ENCODE measurements around the gene OR10G8. TPM values are rescaled to one million over a fixed set of nuclear protein-coding genes. Genes with fewer than 3 reads are reported as not detected.

Gene OR10G8
- total and polyA plus RNA-seq, 8 donors: not detected

DNA sequence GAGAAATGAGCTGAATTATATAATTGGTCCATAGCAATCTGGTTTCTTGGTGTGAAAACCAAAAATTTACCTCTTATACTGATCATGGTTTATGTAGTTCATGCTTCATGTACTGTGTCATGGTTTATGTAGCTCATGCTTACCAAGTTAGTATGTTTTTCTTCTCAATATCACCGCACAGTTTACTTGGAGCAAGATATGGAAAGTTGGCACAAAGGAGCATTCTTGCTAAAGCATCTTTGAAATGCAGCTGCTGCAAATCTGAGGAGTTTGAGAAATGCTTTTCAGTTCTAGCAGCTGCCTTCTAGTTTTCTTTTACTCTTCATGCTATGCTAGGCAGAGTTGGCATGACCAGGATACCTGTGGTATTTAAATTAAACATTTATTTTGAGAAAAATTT lies 10.1 kb downstream of the OR10G8 start:
- H3K36me3 ChIP-seq: no peaks in the 10 kb centered on the region
- no peak overlapping the region for H3K4me3 ChIP-seq
- 39 to 52% (median 44%) methylated on average over 1 of the region's 1 CpG for WGBS, 5 donors
- no peak for DNase-seq
- H3K9me3 ChIP-seq: no peaks in the 10 kb centered on the region
- H3K27ac ChIP-seq: no peak overlapping the region
- intact Hi-C loops (cut with DNase I; ENCODE audit: low total_unique reads): no loop called here
- H3K27me3 ChIP-seq: no peaks in the 10 kb centered on the region
- no peak for TF ChIP-seq POLR2AphosphoS5 (IDR thresholded peaks at IDR 0.05)
- TF ChIP-seq, protein P1, sequence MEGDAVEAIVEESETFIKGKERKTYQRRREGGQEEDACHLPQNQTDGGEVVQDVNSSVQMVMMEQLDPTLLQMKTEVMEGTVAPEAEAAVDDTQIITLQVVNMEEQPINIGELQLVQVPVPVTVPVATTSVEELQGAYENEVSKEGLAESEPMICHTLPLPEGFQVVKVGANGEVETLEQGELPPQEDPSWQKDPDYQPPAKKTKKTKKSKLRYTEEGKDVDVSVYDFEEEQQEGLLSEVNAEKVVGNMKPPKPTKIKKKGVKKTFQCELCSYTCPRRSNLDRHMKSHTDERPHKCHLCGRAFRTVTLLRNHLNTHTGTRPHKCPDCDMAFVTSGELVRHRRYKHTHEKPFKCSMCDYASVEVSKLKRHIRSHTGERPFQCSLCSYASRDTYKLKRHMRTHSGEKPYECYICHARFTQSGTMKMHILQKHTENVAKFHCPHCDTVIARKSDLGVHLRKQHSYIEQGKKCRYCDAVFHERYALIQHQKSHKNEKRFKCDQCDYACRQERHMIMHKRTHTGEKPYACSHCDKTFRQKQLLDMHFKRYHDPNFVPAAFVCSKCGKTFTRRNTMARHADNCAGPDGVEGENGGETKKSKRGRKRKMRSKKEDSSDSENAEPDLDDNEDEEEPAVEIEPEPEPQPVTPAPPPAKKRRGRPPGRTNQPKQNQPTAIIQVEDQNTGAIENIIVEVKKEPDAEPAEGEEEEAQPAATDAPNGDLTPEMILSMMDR (IDR thresholded peaks at IDR 0.05): no peak
- TF ChIP-seq EP300 (IDR thresholded peaks at IDR 0.05): no peak
- no peak for TF ChIP-seq POLR2A (IDR thresholded peaks at IDR 0.05)
- H3K4me1 ChIP-seq: no peaks in the 10 kb centered on the region

DNA sequence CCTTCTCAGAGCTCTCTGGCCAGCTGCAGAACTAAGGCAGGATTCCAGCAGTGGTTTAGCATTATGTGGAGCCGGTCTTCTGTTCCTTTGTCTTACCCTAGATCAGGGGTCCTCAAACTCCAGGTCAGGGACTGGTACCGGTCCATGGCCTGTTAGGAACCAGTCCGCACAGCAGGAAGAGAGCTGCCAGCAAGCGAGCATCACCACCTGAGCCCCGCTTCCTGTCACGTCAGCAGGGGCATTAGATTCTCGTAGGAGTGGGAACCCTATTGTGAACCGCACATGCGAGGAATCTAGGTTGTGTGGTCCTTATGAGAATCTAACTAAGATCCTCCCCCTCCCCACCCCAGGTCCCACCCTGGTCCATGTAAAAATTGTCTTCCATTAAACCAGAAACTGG lies 13.0 kb downstream of the OR10G8 start:
- Histone ChIP-seq H3K36me3 (no peaks in the 10 kb centered on the region), H3K27ac (no peak overlapping the region), H3K4me1 (no peaks in the 10 kb centered on the region), H3K9me3 (no peaks in the 10 kb centered on the region), H3K27me3 (no peaks in the 10 kb centered on the region), H3K4me3 (no peak overlapping the region)
- DNase-seq: no peak
- WGBS, 5 donors: 76 to 85% (median 79%) methylated on average over 9 of the region's 9 CpGs
- intact Hi-C loops (cut with DNase I; ENCODE audit: low total_unique reads): no loop called here
- TF ChIP-seq POLR2A (IDR thresholded peaks at IDR 0.05) (no peak), POLR2AphosphoS5 (IDR thresholded peaks at IDR 0.05) (no peak), EP300 (IDR thresholded peaks at IDR 0.05) (no peak)
- TF ChIP-seq, protein P1 (IDR thresholded peaks at IDR 0.05): no peak

DNA sequence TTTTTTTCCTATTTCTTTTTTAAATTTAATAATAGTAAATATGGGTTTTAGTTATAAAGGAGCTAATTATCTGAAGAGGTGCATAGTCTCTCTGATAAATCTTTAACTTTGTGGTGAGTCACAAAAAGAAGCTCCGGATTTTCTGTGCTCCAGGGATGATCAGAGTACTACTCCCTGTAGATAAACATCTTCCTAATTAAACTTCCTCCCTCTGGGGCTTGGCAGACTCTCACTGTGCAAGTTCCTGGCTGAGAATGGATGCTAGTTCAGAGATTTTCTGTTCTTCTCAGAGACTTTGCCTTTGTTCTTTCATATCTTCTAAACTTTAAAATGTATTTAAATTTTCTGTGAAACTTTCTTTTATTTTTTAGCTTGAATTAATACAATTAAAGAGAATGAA lies 14.7 kb downstream of the OR10G8 start, which contains the start of gene OR10G7:
Gene OR10G7, minus strand, starts transcription at position 72 of the 400 bp plus-strand sequence. CDS start 2,324 bp downstream, outside the sequence.
- no peaks in the 10 kb centered on the region for H3K4me1 ChIP-seq
- TF ChIP-seq EP300 (IDR thresholded peaks at IDR 0.05) (no peak), POLR2A (IDR thresholded peaks at IDR 0.05) (no peak), POLR2AphosphoS5 (IDR thresholded peaks at IDR 0.05) (no peak)
- TF ChIP-seq, protein P1 (IDR thresholded peaks at IDR 0.05): no peak
- no peaks in the 10 kb centered on the region for H3K36me3 ChIP-seq
- H3K9me3 ChIP-seq: no peaks in the 10 kb centered on the region
- no peaks in the 10 kb centered on the region for H3K27me3 ChIP-seq
- WGBS, 5 donors: 0 to 8% (median 2%) methylated on average over 1 of the region's 1 CpG
- no peak for DNase-seq
- no peak within 1 kb of the TSS for H3K27ac ChIP-seq
- no peak within 1 kb of the TSS for H3K4me3 ChIP-seq
- intact Hi-C loops (cut with DNase I; ENCODE audit: low total_unique reads): no loop called here

DNA sequence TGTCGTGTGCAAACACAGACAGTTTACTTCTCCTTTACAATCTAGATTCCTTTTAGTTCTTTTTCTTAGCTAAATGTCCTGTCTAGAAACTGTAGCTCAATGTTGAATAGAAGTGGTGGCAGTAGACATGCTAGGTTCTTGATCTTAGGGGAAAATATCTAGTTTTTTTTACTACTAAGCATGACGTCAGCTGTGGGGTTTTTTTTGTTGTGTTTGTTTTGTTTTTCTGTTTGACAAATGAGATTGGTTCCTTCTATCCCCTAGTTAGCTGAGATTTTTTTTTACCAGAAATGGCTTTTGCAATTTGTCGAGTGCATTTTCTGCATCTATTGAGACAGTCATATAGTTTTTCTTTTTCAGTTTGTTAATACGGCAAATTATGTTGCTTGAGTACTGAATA lies 16.8 kb downstream of the OR10G8 start:
- no peaks in the 10 kb centered on the region for H3K36me3 ChIP-seq
- intact Hi-C loops (cut with DNase I; ENCODE audit: low total_unique reads): no loop called here
- WGBS, 5 donors: 68 to 76% (median 71%) methylated on average over 4 of the region's 4 CpGs
- TF ChIP-seq POLR2A (IDR thresholded peaks at IDR 0.05): no peak
- TF ChIP-seq, protein P1 (IDR thresholded peaks at IDR 0.05): no peak
- DNase-seq: no peak
- H3K4me1 ChIP-seq: no peaks in the 10 kb centered on the region
- no peak overlapping the region for H3K4me3 ChIP-seq
- no peaks in the 10 kb centered on the region for H3K9me3 ChIP-seq
- no peaks in the 10 kb centered on the region for H3K27me3 ChIP-seq
- H3K27ac ChIP-seq: no peak overlapping the region
